ENCODE data around the gene MKRN2.

MKRN2 gene, protein sequence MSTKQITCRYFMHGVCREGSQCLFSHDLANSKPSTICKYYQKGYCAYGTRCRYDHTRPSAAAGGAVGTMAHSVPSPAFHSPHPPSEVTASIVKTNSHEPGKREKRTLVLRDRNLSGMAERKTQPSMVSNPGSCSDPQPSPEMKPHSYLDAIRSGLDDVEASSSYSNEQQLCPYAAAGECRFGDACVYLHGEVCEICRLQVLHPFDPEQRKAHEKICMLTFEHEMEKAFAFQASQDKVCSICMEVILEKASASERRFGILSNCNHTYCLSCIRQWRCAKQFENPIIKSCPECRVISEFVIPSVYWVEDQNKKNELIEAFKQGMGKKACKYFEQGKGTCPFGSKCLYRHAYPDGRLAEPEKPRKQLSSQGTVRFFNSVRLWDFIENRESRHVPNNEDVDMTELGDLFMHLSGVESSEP

DNA sequence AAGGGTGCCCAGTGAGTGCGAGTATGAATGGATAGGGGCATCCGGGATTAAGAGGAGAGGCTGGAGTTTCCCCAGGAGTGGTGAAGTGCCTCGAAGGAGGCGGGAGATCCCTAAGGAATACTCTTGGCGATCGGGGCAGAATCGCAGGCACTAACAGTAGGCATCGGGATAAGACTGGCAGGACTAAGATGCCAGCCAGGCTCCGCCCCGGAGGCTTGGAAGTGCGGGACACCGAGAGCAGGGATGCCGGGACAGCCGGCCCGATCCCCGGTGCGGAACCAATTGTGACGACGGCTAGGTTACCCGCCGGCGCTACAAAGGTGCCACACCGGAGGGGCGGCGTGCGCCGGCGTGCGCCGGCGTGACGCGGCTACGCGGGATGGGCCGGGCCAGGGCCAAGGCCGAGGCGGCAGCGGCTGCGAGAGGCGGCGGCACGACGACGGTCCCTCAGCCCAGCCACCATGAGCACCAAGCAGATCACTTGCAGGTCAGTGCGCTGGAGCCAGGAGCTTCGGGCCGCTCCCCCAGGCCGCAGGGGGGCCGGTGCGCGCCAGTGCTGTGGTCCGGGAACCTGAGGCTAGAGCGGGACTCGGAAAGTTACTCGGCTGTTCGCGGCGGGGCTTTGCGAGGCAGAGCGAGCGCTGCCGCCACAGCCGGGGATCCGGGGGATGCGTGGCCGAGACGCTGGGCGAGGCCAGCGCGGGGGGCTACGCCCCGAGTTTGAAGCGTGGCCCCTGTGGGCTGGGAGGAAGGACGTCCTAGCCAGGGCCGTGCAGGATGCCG, at the start of gene MKRN2:
TSS of gene MKRN2 (plus strand) at position 398 of the 783 bp plus-strand sequence. CDS start at position 462, 64 bp downstream.
- peak within 1 kb of the TSS; percentile 92 for H3K27ac ChIP-seq
- TF ChIP-seq, protein P1, sequence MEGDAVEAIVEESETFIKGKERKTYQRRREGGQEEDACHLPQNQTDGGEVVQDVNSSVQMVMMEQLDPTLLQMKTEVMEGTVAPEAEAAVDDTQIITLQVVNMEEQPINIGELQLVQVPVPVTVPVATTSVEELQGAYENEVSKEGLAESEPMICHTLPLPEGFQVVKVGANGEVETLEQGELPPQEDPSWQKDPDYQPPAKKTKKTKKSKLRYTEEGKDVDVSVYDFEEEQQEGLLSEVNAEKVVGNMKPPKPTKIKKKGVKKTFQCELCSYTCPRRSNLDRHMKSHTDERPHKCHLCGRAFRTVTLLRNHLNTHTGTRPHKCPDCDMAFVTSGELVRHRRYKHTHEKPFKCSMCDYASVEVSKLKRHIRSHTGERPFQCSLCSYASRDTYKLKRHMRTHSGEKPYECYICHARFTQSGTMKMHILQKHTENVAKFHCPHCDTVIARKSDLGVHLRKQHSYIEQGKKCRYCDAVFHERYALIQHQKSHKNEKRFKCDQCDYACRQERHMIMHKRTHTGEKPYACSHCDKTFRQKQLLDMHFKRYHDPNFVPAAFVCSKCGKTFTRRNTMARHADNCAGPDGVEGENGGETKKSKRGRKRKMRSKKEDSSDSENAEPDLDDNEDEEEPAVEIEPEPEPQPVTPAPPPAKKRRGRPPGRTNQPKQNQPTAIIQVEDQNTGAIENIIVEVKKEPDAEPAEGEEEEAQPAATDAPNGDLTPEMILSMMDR (conservative IDR thresholded peaks at IDR 0.05), result no peak
- TF ChIP-seq ZFX (IDR thresholded peaks at IDR 0.05), result peak; percentile 75

DNA sequence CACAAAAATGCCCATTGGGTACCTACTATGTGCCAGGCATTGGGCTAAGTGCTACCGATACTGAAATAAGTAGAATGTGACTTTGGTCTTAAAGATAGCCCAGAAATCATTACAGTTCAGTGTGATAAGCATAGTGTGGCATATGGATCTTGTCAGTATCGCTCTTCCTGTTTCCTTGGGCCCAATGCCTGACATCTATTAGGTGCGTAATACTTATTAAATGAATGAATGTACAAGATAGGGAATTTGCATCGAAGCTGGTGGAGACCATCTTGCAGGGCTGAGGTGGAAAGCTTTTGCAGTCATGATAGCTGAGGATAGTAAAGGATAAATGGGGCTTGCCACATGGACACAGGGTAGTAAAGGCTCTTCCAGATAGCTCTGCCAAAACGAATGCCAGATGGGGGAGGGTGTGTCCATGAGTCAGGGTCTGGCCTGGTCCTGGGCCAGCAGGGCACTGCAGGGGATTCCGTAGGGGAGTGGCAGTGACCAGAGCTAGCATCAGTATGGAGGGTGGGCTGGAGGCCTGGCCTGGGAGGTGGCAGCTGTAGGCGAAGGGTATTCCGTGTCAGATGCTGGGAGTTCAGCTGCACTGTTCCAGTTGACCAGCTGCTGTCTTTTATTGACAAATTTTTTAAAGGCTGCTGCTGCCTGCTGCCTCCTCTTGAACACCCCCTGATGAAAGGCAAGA, 49.2 kb upstream of the MKRN2 start:
- TF ChIP-seq, protein P1 (conservative IDR thresholded peaks at IDR 0.05), result no peak
- no peak for TF ChIP-seq ZFX (IDR thresholded peaks at IDR 0.05)
- no peak overlapping the region for H3K27ac ChIP-seq

DNA sequence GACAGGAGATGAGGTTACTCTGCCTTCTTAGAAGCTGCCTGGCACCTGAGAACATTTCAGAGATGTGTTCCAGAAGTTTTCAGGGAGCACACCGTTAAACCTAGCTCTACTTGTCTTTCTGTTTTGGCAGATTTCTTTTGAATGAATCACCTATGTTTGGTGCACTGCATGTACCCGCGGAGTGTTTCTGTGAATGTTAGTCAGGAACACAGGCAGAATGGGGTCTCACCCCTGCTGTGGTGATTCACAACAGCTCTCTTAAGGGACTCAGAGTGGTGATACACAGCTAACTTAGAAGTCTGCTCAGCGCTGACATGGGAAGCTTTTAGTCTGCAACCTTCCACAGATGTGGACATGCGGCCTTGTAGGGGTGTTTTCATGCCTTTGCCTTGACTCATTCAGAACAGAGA, 48.6 kb upstream of the MKRN2 start:
- no peak for TF ChIP-seq ZFX (IDR thresholded peaks at IDR 0.05)
- TF ChIP-seq, protein P1 (conservative IDR thresholded peaks at IDR 0.05), result no peak
- no peak overlapping the region for H3K27ac ChIP-seq

DNA sequence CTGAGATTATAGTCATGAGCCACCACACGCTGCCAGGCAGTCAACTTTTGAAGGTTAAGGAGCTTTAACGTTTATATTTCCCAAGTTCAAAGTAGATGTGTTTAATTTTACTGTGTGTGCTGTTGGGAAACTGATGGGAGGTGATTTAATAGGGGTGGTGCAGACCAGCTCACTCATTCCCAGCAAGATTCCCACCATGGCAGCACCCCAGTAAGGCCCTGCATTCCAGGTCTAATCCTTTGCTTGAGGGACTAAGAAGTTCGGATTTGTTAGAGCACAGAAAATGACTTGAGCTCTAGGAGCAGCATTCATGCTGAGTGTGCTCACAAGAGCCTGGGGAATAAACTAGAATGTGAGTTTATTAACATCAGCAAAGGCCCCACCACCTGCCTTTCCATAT, 47.4 kb upstream of the MKRN2 start:
- TF ChIP-seq ZFX (IDR thresholded peaks at IDR 0.05), result no peak
- TF ChIP-seq, protein P1 (conservative IDR thresholded peaks at IDR 0.05), result no peak
- H3K27ac ChIP-seq, result no peak overlapping the region

DNA sequence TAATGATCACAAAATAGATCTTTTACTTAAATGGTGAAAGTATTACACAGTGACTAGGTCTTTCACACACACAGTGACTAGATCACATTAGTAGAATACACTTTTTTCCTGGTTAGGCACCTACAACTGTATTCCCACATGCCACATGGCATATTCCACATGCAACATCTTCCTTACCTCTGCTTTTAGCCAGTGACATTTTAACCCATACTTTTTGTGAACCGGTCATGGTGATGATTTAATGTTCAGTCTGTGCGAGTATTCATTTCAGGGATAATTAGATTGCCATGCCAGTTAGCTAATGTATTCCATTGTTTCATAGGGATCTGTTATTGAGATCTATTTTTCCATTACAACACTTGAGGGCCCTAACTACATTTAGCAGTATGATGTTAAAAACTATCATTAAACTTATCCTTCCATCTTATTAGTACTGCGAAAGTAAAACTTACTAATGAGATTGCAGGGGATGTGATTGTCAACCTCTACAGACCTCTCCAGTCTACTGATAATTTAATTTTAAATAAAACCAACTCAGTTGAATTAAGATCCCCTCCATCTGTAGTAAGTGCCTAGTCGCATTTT, 44.3 kb upstream of the MKRN2 start:
- no peak overlapping the region for H3K27ac ChIP-seq
- no peak for TF ChIP-seq ZFX (IDR thresholded peaks at IDR 0.05)

DNA sequence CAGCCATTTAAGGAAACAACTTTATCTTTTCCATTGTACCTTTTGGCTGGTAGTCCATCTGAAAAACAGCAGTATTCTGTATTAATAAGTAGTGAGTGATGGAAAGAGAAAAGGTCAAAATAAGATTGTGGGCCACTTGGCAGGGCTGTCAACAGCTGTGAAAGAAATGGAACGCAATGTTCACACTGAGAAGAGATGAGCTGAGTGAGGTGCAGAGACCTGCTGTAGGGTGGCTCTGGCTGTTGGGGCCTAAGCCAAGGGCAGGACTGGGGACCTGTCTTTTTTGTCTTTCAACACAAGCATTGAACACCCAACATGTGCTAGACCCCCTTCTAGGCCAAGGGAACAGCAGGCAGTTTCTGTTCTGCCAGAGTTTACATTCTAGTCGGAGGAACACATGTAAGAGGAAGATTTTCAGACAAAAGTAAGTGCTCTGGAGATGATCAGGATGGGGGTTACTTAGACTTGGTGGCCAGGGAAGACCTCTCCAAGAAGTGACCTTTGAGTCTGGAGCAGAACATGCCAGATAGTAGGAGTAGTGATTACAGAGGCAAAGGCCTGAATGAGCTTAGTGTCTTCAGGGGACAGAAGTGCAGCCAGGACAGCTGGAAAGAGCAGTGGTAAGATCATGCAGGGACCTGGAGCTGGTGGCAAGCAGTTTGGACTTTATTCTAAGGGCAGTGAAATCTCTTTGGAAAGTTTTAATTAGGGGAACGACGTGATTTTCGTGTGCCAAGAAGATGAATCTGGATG, 43.0 kb upstream of the MKRN2 start:
- H3K27ac ChIP-seq, result no peak overlapping the region
- no peak for TF ChIP-seq ZFX (IDR thresholded peaks at IDR 0.05)
- TF ChIP-seq, protein P1 (conservative IDR thresholded peaks at IDR 0.05), result no peak

DNA sequence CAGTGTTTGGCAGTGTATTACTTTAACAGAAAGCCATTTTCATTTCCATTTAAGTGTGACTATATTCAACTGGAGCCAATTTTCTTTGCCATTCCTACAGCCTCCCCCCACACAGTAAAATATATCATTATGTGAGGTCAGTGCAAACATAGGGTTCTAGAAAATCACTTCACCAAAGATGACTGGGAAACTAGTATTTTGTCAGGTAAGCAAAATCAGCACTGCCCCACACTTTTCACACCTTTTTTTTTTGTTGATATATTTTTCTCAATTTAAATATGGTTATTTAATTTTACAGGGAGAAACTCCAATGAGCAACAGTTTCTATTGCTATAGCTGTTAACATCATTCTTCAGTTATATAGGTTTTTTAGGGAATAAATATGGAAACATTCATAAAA, 41.3 kb upstream of the MKRN2 start:
- no peak for TF ChIP-seq ZFX (IDR thresholded peaks at IDR 0.05)
- TF ChIP-seq, protein P1 (conservative IDR thresholded peaks at IDR 0.05), result no peak
- H3K27ac ChIP-seq, result no peak overlapping the region
